ENCODE data around the gene AKT1S1.

DNA sequence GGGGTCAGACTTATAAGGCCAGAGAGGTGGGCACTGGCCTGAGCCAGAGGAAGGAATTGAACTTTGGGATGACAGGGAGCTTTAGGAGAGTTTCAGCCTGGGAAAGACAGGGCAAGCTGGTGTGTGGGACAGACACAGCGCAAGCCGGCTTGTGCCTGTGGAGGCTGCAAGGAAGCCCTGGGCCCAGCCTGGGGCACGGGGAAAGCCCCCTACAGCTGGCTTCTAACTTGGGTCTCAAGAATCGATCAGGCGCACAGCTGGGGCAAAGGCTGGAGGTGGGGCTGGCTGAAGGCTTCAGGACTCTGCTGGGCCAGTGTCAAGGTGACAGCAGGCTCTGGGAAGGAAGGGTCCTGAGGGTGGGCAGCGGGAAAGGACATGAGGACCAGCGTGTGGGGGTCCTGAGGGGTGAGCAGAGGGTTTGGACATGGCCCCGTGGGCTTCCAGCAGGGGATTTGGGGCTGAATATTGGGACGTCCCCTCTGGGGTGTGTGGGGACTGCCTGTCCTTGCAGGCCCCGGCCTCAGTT is 23.2 kb downstream of the AKT1S1 start:
- TF ChIP-seq EZH2 (IDR thresholded peaks at IDR 0.05) (no peak), CTCF (IDR thresholded peaks at IDR 0.05) (no peak), EZH2phosphoT487 (IDR thresholded peaks at IDR 0.05) (no peak)

All from neural progenitor cell (in vitro differentiated cells).